ENCODE data around the gene CEP112.
"Not testable (repeated sequence)": the region's sequence is repeated elsewhere in the genome, so short reads cannot be mapped to it uniquely, and the experiment has no call there.

CEP112 gene

DNA sequence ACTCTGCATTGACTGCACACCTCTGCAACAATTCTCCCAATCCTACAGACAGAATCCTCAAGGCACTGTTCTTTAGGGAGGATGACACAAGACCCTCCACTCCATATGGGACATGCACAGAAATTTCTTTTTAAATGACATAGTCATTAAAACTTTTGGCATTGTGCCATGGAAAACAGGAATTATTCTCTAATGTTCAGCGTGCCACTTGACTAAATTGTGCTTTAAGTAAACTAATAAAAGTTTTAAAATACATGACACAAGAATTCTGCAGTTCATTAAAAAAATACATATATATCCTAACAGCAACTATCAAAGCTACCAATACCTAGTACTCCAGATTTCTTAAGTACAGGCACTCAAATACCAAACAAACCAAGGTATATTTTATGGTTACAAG, 16.0 kb downstream of the CEP112 start:
- H3K36me3 ChIP-seq (ENCODE audit: control insufficient read depth, insufficient read depth, low read length): peaks cover 3% of the 10 kb centered on the region
- H3K4me3 ChIP-seq (ENCODE audit: low read depth, low read length): no peak overlapping the region
- no peaks in the 10 kb centered on the region for H3K27me3 ChIP-seq (ENCODE audit: control insufficient read depth, insufficient read depth, low read length)
- no peak overlapping the region for H3K9ac ChIP-seq (ENCODE audit: low read length)
- no peaks in the 10 kb centered on the region for H3K9me3 ChIP-seq (ENCODE audit: control insufficient read depth, insufficient read depth, low read depth, low read length)
- H3K4me1 ChIP-seq (ENCODE audit: control insufficient read depth, insufficient read depth, low read length): no peaks in the 10 kb centered on the region
- no peak overlapping the region for H3K27ac ChIP-seq (ENCODE audit: low read depth, low read length)

DNA sequence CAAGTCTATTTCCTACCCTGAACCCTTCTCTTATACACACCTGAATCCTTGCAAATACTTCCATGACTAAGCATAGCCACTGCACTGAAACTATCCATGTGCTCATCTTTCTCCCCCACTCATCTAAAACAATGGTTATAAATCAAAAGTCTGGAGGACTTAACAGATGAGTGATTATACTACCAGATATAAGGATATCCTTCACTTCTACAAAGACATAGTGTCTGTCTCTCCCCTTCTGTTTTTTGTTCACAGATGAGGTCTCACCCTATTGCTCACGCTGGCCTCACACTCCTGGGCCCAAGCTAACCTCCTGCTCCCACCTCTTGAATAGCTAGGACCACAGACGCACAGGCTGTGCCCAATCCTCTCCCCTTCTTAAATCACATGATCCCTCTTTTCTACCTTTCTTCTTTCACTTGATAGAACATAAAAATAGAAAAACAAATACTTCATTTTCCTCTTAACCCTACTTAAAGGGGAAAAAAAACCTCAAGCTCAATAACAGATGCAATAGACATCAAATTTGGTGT, 19.2 kb downstream of the CEP112 start:
- Histone ChIP-seq H3K9me3 (ENCODE audit: control insufficient read depth, insufficient read depth, low read depth, low read length) (no peaks in the 10 kb centered on the region), H3K36me3 (ENCODE audit: control insufficient read depth, insufficient read depth, low read length) (peaks cover 7% of the 10 kb centered on the region), H3K27me3 (ENCODE audit: control insufficient read depth, insufficient read depth, low read length) (no peaks in the 10 kb centered on the region), H3K27ac (ENCODE audit: low read depth, low read length) (no peak overlapping the region), H3K4me3 (ENCODE audit: low read depth, low read length) (no peak overlapping the region), H3K4me1 (ENCODE audit: control insufficient read depth, insufficient read depth, low read length) (no peaks in the 10 kb centered on the region), H3K9ac (ENCODE audit: low read length) (no peak overlapping the region)

DNA sequence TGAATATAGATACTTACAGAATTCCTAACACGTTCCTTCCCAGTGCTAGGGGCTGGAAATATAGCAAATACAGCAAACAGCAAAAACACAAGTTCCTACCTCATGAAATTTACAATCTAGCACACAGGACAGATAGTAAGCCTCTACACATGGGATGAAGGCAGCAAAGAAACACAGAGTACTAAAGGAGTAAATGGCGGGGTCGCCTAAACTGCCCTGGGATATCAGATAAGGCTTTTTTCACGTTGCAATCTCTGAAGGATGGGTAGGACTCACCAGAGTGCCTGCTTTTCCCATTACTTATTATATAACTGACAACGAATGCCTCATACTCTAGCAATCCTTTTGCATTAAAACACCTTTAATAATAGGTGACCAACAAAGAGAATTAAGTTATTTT, 19.8 kb downstream of the CEP112 start:
- Histone ChIP-seq H3K9ac (ENCODE audit: low read length) (no peak overlapping the region), H3K4me1 (ENCODE audit: control insufficient read depth, insufficient read depth, low read length) (no peaks in the 10 kb centered on the region), H3K4me3 (ENCODE audit: low read depth, low read length) (no peak overlapping the region), H3K27me3 (ENCODE audit: control insufficient read depth, insufficient read depth, low read length) (no peaks in the 10 kb centered on the region), H3K9me3 (ENCODE audit: control insufficient read depth, insufficient read depth, low read depth, low read length) (no peaks in the 10 kb centered on the region), H3K36me3 (ENCODE audit: control insufficient read depth, insufficient read depth, low read length) (peaks cover 7% of the 10 kb centered on the region), H3K27ac (ENCODE audit: low read depth, low read length) (no peak overlapping the region)

DNA sequence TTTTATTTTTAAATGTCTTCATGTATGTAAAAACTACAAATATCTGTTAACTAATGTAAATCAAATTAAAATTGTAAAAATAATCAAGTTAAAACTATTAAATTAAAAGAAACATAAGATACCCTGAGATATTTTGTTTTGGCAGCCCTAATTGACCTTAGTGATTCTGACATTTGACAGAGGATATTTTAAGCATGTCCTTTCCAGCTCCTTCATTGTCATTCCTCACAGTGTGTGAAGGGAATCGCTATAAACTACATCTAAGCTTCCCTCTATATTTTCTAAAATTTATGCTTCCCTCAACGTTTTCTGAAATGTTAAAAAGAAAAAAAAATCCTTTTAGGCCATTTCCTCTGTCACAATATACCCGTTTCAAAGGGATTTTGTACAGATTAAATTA, 20.2 kb downstream of the CEP112 start:
- Histone ChIP-seq H3K9me3 (ENCODE audit: control insufficient read depth, insufficient read depth, low read depth, low read length) (no peaks in the 10 kb centered on the region), H3K9ac (ENCODE audit: low read length) (no peak overlapping the region), H3K27me3 (ENCODE audit: control insufficient read depth, insufficient read depth, low read length) (no peaks in the 10 kb centered on the region), H3K4me3 (ENCODE audit: low read depth, low read length) (no peak overlapping the region), H3K4me1 (ENCODE audit: control insufficient read depth, insufficient read depth, low read length) (no peaks in the 10 kb centered on the region), H3K27ac (ENCODE audit: low read depth, low read length) (no peak overlapping the region), H3K36me3 (ENCODE audit: control insufficient read depth, insufficient read depth, low read length) (peaks cover 7% of the 10 kb centered on the region)

DNA sequence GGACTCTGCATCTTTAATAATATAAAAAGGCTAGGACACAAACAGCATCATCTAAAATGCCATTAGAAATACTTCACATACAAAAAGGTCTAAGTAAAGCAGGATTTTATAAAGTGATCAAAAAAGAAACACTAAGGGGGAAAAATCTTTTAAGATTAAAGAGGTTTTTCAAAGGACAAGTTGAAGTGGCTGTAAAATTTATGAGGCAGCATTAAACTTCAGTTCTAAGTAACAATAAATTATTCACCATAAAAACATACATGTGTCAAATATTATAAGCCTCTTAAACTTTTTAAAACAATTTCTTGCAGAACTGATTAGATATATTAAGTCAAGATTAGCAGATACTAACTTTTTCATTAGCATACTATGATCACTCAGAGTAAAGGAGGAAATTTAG, 20.8 kb downstream of the CEP112 start:
- Histone ChIP-seq H3K27ac (ENCODE audit: low read depth, low read length) (no peak overlapping the region), H3K4me1 (ENCODE audit: control insufficient read depth, insufficient read depth, low read length) (no peaks in the 10 kb centered on the region), H3K27me3 (ENCODE audit: control insufficient read depth, insufficient read depth, low read length) (no peaks in the 10 kb centered on the region), H3K9ac (ENCODE audit: low read length) (no peak overlapping the region), H3K9me3 (ENCODE audit: control insufficient read depth, insufficient read depth, low read depth, low read length) (no peaks in the 10 kb centered on the region), H3K36me3 (ENCODE audit: control insufficient read depth, insufficient read depth, low read length) (peaks cover 7% of the 10 kb centered on the region), H3K4me3 (ENCODE audit: low read depth, low read length) (no peak overlapping the region)

DNA sequence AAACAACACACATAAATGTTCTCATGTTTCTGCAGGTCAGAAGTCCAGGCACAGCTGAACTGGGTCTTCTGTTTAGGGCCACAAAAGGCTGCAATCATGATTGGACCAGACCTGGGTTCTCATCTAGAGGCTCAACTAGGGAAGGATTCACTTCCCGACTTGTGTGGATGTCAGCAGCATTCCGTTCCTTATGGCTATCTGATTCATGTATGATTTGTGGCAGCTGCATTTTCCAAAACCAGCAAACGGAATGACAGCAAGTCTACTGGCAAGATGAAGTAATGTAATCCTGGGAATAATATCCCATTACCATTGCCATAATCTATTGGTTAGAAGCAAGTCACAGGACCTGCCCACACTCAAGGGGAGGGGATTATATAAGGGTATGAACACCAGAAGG, 22.1 kb downstream of the CEP112 start:
- Histone ChIP-seq H3K9me3 (ENCODE audit: control insufficient read depth, insufficient read depth, low read depth, low read length) (no peaks in the 10 kb centered on the region), H3K9ac (ENCODE audit: low read length) (no peak overlapping the region), H3K27me3 (ENCODE audit: control insufficient read depth, insufficient read depth, low read length) (no peaks in the 10 kb centered on the region), H3K27ac (ENCODE audit: low read depth, low read length) (no peak overlapping the region), H3K36me3 (ENCODE audit: control insufficient read depth, insufficient read depth, low read length) (peaks cover 5% of the 10 kb centered on the region), H3K4me3 (ENCODE audit: low read depth, low read length) (no peak overlapping the region), H3K4me1 (ENCODE audit: control insufficient read depth, insufficient read depth, low read length) (no peaks in the 10 kb centered on the region)

DNA sequence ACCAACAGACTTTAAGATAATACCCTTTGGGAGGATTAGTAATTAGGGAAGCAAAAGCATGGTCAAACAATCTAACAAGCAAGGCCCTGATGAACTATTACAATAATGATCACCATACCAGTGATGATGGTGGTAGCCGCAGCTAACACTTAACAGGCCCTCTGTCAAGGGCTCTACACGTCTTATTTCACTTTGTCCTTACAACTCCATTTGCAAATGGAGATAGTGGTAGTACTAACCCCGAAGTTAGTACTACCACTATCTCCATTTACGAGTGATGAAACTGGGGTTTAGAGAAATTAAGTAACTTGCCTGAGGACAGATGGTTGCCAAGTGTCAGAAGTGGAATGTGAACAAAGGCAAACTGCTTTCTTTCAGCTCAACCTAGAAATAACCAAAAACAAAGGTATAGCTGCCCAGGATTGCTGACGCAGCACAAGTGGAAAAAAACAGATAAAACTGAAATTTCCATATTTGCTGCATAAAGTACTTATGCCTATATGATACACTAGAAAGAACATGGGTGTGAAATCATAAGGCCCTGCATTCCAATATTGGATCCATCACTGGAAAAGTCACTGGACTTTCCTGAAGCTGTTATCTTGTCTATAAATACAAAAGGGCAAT, 24.6 kb downstream of the CEP112 start:
- Histone ChIP-seq H3K27ac (ENCODE audit: low read depth, low read length) (no peak overlapping the region), H3K9ac (ENCODE audit: low read length) (no peak overlapping the region), H3K36me3 (ENCODE audit: control insufficient read depth, insufficient read depth, low read length) (0 out of 2 replicates have a peak, but pooled peaks cover 4% of the 10 kb centered on the region), H3K27me3 (ENCODE audit: control insufficient read depth, insufficient read depth, low read length) (no peaks in the 10 kb centered on the region), H3K4me3 (ENCODE audit: low read depth, low read length) (no peak overlapping the region), H3K9me3 (ENCODE audit: control insufficient read depth, insufficient read depth, low read depth, low read length) (no peaks in the 10 kb centered on the region), H3K4me1 (ENCODE audit: control insufficient read depth, insufficient read depth, low read length) (no peaks in the 10 kb centered on the region)

DNA sequence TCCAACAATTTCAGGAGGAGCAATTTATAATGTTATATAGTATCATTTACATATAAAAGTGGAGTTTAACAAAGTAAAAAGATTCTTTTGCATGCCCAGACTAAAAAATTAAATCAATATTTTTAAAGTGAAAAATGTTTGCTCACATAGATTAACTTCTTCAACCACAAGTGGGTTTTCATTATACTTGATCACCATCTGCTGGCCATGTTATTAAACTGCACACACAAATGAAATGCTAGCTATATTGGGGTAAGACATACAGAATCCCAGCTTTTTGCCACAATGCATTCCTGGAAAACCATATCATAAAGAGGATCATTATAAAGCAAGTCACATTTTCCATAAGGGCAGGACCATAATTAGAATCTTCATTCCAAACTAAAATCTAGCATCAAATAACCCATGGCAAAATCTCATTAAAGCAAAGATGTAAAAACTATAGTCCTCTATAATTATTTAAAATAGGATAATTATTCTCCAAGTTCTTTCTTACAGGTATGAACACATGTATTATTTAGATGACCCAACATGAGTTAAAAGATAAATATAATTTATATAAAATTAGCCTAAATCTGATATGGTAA, 26.3 kb downstream of the CEP112 start:
- Histone ChIP-seq H3K9ac (ENCODE audit: low read length) (no peak overlapping the region), H3K36me3 (ENCODE audit: control insufficient read depth, insufficient read depth, low read length) (0 out of 2 replicates have a peak, but pooled peaks cover 4% of the 10 kb centered on the region), H3K27ac (ENCODE audit: low read depth, low read length) (no peak overlapping the region), H3K4me3 (ENCODE audit: low read depth, low read length) (no peak overlapping the region), H3K9me3 (ENCODE audit: control insufficient read depth, insufficient read depth, low read depth, low read length) (no peaks in the 10 kb centered on the region), H3K27me3 (ENCODE audit: control insufficient read depth, insufficient read depth, low read length) (no peaks in the 10 kb centered on the region), H3K4me1 (ENCODE audit: control insufficient read depth, insufficient read depth, low read length) (no peaks in the 10 kb centered on the region)

DNA sequence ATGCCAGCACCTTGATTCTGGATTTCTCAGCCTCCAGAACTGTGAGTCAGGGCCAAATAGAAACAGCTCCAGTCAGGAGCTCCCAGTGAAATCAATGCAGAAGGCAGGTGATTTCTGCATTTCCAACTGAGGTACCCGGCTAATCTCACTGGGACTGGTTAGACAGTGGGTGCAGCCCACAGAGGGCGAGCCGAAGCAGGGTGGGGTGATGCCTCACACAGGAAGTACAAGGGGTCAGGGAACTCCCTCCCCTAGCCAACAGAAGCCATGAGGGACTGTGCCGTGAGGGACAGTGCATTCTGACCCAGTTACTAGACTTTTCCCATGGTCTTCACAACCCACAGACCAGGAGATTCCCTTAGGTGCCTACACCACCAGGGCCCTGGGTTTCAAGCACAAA, 36.9 kb downstream of the CEP112 start:
- not testable (repeated sequence) for H3K27ac ChIP-seq (ENCODE audit: low read depth, low read length); H3K4me3 ChIP-seq (ENCODE audit: low read depth, low read length); H3K9ac ChIP-seq (ENCODE audit: low read length); H3K9me3 ChIP-seq (ENCODE audit: control insufficient read depth, insufficient read depth, low read depth, low read length); H3K27me3 ChIP-seq (ENCODE audit: control insufficient read depth, insufficient read depth, low read length); H3K4me1 ChIP-seq (ENCODE audit: control insufficient read depth, insufficient read depth, low read length); H3K36me3 ChIP-seq (ENCODE audit: control insufficient read depth, insufficient read depth, low read length)

DNA sequence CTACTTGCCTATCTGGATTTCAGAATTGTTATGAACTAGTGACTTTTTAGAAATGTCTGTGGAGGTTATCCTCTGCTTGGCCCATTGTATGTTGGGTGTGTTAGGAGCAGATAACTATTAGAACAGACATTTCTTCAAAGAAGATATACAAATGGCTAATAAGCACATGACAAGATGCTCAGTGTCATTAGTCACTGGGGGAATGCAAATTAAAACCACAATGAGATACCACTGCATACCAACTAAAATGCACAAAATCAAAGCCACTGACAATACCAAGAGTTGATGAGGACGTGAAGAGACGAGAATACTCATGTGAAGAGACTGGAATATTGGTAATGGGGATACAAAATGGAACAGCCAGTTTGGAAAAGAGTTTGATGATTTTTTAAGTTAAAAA, 39.2 kb downstream of the CEP112 start:
- Histone ChIP-seq H3K9ac (ENCODE audit: low read length) (no peak overlapping the region), H3K27me3 (ENCODE audit: control insufficient read depth, insufficient read depth, low read length) (no peaks in the 10 kb centered on the region), H3K36me3 (ENCODE audit: control insufficient read depth, insufficient read depth, low read length) (no peaks in the 10 kb centered on the region), H3K4me3 (ENCODE audit: low read depth, low read length) (no peak overlapping the region), H3K9me3 (ENCODE audit: control insufficient read depth, insufficient read depth, low read depth, low read length) (no peaks in the 10 kb centered on the region), H3K27ac (ENCODE audit: low read depth, low read length) (no peak overlapping the region), H3K4me1 (ENCODE audit: control insufficient read depth, insufficient read depth, low read length) (no peaks in the 10 kb centered on the region)

DNA sequence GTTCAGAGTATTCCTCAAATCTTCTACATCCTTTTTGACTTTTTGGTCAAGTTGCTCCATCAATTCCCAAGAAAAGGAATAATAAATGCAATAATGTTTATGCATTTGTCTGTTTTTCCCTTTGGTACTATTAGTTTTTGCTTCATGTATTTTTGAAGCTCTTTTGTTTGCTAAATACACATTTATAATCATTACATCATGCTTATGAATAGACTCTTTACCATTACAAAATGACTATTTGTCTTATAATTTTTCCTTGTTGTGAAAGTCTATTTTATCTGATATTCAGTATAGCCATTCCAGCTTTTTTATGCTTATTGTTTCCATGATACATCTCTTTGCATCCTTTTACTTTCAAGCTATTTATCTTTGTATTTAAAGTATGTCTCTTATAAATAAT, 41.2 kb downstream of the CEP112 start:
- Histone ChIP-seq H3K9ac (ENCODE audit: low read length) (no peak overlapping the region), H3K4me1 (ENCODE audit: control insufficient read depth, insufficient read depth, low read length) (no peaks in the 10 kb centered on the region), H3K27me3 (ENCODE audit: control insufficient read depth, insufficient read depth, low read length) (no peaks in the 10 kb centered on the region), H3K4me3 (ENCODE audit: low read depth, low read length) (no peak overlapping the region), H3K9me3 (ENCODE audit: control insufficient read depth, insufficient read depth, low read depth, low read length) (no peaks in the 10 kb centered on the region), H3K36me3 (ENCODE audit: control insufficient read depth, insufficient read depth, low read length) (no peaks in the 10 kb centered on the region), H3K27ac (ENCODE audit: low read depth, low read length) (no peak overlapping the region)

All from HUES6 (cell line).